GM18511 (cell line): ENCODE results near the gene EVX2.

Source experiments
- ATAC-seq: cut with Tn5 transposase; IDR thresholded peaks from one replicate; pipeline ENCODE4 v1.9.1; 2021; ENCODE audit warnings: mild to moderate bottlenecking, moderate library complexity; ENCODE audit not compliant: unreplicated experiment

The EVX2 gene

GRCh38 chr2:176107731-176108181, 24.0 kb upstream of the EVX2 start:
- ATAC-seq = no peak

GRCh38 chr2:176106581-176107539, 23.1 kb upstream of the EVX2 start, which contains the start of gene HOXD11:
Gene HOXD11, plus strand, starts transcription at chr2:176107280. Its CDS starts 76 bp downstream, at chr2:176107356.
- ATAC-seq = no peak

GRCh38 chr2:176105730-176106580, 22.2 kb upstream of the EVX2 start:
- ATAC-seq = no peak

GRCh38 chr2:176105078-176105729, 21.4 kb upstream of the EVX2 start:
- no peak for ATAC-seq

- ATAC-seq = no peak
Observed at GRCh38 chr2:176104316-176105077, 20.7 kb upstream of the EVX2 start.

GRCh38 chr2:176103742-176104315, 20.1 kb upstream of the EVX2 start:
- no peak for ATAC-seq

- no peak for ATAC-seq
Observed at GRCh38 chr2:176103194-176103593, 19.4 kb upstream of the EVX2 start.

- no peak for ATAC-seq
Observed at GRCh38 chr2:176102309-176102866, 18.6 kb upstream of the EVX2 start.

GRCh38 chr2:176101842-176102241, 18.1 kb upstream of the EVX2 start:
- ATAC-seq = no peak

- no peak for ATAC-seq
Observed at GRCh38 chr2:176101216-176101830, 17.6 kb upstream of the EVX2 start.

- no peak for ATAC-seq
Observed at GRCh38 chr2:176100547-176101140, 16.9 kb upstream of the EVX2 start.

- ATAC-seq = no peak
Observed at GRCh38 chr2:176099728-176100546, 16.2 kb upstream of the EVX2 start, which contains the start of gene HOXD12. Gene HOXD12, plus strand, starts transcription at chr2:176099795. Its CDS starts 7 bp downstream, at chr2:176099802.

GRCh38 chr2:176099159-176099727, 15.5 kb upstream of the EVX2 start:
- ATAC-seq = no peak

GRCh38 chr2:176098366-176099158, 14.8 kb upstream of the EVX2 start:
- ATAC-seq = no peak

GRCh38 chr2:176097820-176098365, 14.1 kb upstream of the EVX2 start:
- ATAC-seq = no peak
